K562 (cell line): ENCODE results near the gene SEMA5A.

Experiments used
- ELF4 ChIP-seq: fragments of 450-650 bp; formaldehyde crosslinking; IDR thresholded peaks from 2 replicates; pipeline ENCODE4 v1.4.0; 2022; ENCODE audit warnings: missing genetic modification characterization
- FOXA1 ChIP-seq: fragments of 450-650 bp; IDR thresholded peaks from 2 replicates; pipeline ENCODE4 v1.6.1; 2016; ENCODE audit warnings: mild to moderate bottlenecking, borderline replicate concordance
- FOXM1 ChIP-seq, 2 experiments: fragments of 450-650 bp in 1 of 2; sonication (generic) in 1 of 2; formaldehyde crosslinking in 1 of 2; IDR thresholded peaks; 2 replicates each; pipeline versions ENCODE4 v1.6.1 to v1.9.0; 2017 to 2022; ENCODE audit warnings: low read depth in 2 of 2, mild to moderate bottlenecking in 2 of 2, missing genetic modification reagents in 1 of 2, moderate library complexity in 1 of 2
- U2AF2 ChIP-seq: fragments of 200-400 bp; formaldehyde crosslinking; optimal IDR thresholded peaks from 2 replicates; pipeline ENCODE3; 2017; ENCODE audit warnings: low read depth, mild to moderate bottlenecking, low read length
- TF ChIP-seq, protein P1 (sequence below), 3 experiments: IDR thresholded peaks in 2 of 3; conservative IDR thresholded peaks in 1 of 3; 2 replicates each; pipeline ENCODE4 v1.5.1; 2011 to 2012; ENCODE audit warnings: low read length in 3 of 3, mild to moderate bottlenecking in 3 of 3, control low read depth in 2 of 3, improper control_type of control experiment in 1 of 3, inconsistent platforms in 1 of 3, low read depth in 1 of 3, mixed read lengths in 1 of 3, moderate library complexity in 1 of 3; ENCODE audit not compliant: insufficient read depth in 2 of 3
- TF ChIP-seq, protein P2 (sequence below): sonication (generic); formaldehyde crosslinking; IDR thresholded peaks from 2 replicates; pipeline ENCODE4 v1.8.0; 2023; ENCODE audit warnings: mild to moderate bottlenecking, missing genetic modification reagents

DNA sequence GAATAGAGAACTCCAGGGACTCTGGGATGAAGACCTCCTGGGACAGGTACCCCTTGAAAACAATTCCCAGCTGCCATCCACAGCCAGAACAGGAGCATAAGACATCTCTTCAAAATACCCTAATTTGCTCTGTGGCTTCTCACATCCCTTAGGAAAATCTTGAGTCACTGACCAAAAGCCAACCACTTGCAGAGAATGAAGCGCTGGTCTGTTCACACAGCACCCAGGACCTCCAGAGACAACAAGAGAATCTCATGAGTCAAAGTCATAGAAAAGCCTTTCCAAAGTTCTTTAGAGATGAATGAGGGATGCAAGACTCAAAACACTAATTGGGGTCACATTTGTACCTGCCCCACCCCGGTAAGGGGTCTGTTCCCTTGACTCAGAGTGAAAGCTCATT, 210.6 kb downstream of the SEMA5A start:
- TF ChIP-seq FOXA1 (no peak), U2AF2 (no peak), ELF4 (CRISPR knock-in tag) (no peak), FOXM1 (IDR thresholded peaks at IDR 0.05; ENCODE audit: low read depth) (no peak), FOXM1 (CRISPR knock-in tag; IDR thresholded peaks at IDR 0.05; ENCODE audit: low read depth) (no peak)
- TF ChIP-seq, protein P1, sequence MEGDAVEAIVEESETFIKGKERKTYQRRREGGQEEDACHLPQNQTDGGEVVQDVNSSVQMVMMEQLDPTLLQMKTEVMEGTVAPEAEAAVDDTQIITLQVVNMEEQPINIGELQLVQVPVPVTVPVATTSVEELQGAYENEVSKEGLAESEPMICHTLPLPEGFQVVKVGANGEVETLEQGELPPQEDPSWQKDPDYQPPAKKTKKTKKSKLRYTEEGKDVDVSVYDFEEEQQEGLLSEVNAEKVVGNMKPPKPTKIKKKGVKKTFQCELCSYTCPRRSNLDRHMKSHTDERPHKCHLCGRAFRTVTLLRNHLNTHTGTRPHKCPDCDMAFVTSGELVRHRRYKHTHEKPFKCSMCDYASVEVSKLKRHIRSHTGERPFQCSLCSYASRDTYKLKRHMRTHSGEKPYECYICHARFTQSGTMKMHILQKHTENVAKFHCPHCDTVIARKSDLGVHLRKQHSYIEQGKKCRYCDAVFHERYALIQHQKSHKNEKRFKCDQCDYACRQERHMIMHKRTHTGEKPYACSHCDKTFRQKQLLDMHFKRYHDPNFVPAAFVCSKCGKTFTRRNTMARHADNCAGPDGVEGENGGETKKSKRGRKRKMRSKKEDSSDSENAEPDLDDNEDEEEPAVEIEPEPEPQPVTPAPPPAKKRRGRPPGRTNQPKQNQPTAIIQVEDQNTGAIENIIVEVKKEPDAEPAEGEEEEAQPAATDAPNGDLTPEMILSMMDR (IDR thresholded peaks at IDR 0.05 in 2 of 3, conservative IDR thresholded peaks at IDR 0.05 in 1 of 3; ENCODE audit: insufficient read depth in 2 of 3, low read depth in 1 of 3, low read length in 3 of 3): no peak
- TF ChIP-seq, protein P2, sequence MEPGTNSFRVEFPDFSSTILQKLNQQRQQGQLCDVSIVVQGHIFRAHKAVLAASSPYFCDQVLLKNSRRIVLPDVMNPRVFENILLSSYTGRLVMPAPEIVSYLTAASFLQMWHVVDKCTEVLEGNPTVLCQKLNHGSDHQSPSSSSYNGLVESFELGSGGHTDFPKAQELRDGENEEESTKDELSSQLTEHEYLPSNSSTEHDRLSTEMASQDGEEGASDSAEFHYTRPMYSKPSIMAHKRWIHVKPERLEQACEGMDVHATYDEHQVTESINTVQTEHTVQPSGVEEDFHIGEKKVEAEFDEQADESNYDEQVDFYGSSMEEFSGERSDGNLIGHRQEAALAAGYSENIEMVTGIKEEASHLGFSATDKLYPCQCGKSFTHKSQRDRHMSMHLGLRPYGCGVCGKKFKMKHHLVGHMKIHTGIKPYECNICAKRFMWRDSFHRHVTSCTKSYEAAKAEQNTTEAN: no peak
